ENCODE measurements around the gene MIAT.
"Not testable (repeated sequence)": the region's sequence is repeated elsewhere in the genome, so short reads cannot be mapped to it uniquely, and the experiment has no call there.

Gene MIAT

GRCh38 chr22:26656891-26657851, at the start of gene MIAT:
Gene MIAT (plus strand): TSS chr22:26657588.
- DNase-seq (ENCODE audit: low spot score), result no peak

GRCh38 chr22:26608129-26608528, 49.3 kb upstream of the MIAT start:
- no peak for DNase-seq (ENCODE audit: low spot score)

GRCh38 chr22:26609287-26609686, 48.1 kb upstream of the MIAT start:
- DNase-seq (ENCODE audit: low spot score), result no peak

- no peak for DNase-seq (ENCODE audit: low spot score)
These were observed 47.1 kb upstream of the MIAT start for GRCh38 chr22:26610072-26610958.

GRCh38 chr22:26610996-26611395, 46.4 kb upstream of the MIAT start:
- DNase-seq (ENCODE audit: low spot score), result no peak

GRCh38 chr22:26612652-26613051, 44.7 kb upstream of the MIAT start:
- no peak for DNase-seq (ENCODE audit: low spot score)

GRCh38 chr22:26613753-26614152, 43.6 kb upstream of the MIAT start:
- not testable (repeated sequence) for DNase-seq (ENCODE audit: low spot score)

GRCh38 chr22:26614322-26614721, 43.1 kb upstream of the MIAT start:
- DNase-seq (ENCODE audit: low spot score), result no peak

- DNase-seq (ENCODE audit: low spot score), result no peak
These were observed 42.2 kb upstream of the MIAT start for GRCh38 chr22:26615149-26615548.

GRCh38 chr22:26615830-26616435, 41.5 kb upstream of the MIAT start:
- DNase-seq (ENCODE audit: low spot score), result no peak

GRCh38 chr22:26616650-26617049, 40.7 kb upstream of the MIAT start:
- DNase-seq (ENCODE audit: low spot score), result no peak

- DNase-seq (ENCODE audit: low spot score), result no peak
These were observed 39.9 kb upstream of the MIAT start, which contains the start of gene CRYBB1 for GRCh38 chr22:26617271-26618199. Gene CRYBB1 (minus strand): TSS chr22:26618027. CDS start chr22:26616319, 1,708 bp downstream.

- DNase-seq (ENCODE audit: low spot score), result no peak
These were observed 38.9 kb upstream of the MIAT start for GRCh38 chr22:26618455-26618854.

GRCh38 chr22:26619510-26619909, 37.9 kb upstream of the MIAT start:
- DNase-seq (ENCODE audit: low spot score), result no peak

- no peak for DNase-seq (ENCODE audit: low spot score)
These were observed 37.2 kb upstream of the MIAT start for GRCh38 chr22:26620197-26620596.

GRCh38 chr22:26621663-26622062, 35.7 kb upstream of the MIAT start, which contains the start of gene CRYBA4:
Gene CRYBA4 (plus strand): TSS chr22:26621963. CDS start chr22:26622597, 634 bp downstream.
- no peak for DNase-seq (ENCODE audit: low spot score)

GRCh38 chr22:26623984-26624383, 33.4 kb upstream of the MIAT start:
- DNase-seq (ENCODE audit: low spot score), result no peak

GRCh38 chr22:26624803-26625202, 32.6 kb upstream of the MIAT start:
- DNase-seq (ENCODE audit: low spot score), result no peak

GRCh38 chr22:26629988-26630761, 27.2 kb upstream of the MIAT start:
- no peak for DNase-seq (ENCODE audit: low spot score)

GRCh38 chr22:26631282-26631681, 26.1 kb upstream of the MIAT start:
- DNase-seq (ENCODE audit: low spot score), result no peak

Data from kidney capillary endothelial cell (primary cell).